Right lung (tissue), 5 donors: ENCODE measurements around the gene CEP112. TPM values are rescaled to one million over a fixed set of nuclear protein-coding genes. Genes with fewer than 3 reads are reported as not detected.

Experiments
- DNase-seq, 2 donors: peaks; one replicate each; pipeline ENCODE4 v3.0.0-alpha.2; 2013
- polyA plus RNA-seq, 5 donors: library from polyadenylated mRNA; unstranded; fragments of 120-200 nt; gene quantifications; one replicate each; pipeline versions ENCODE4 v1.2.1 to v1.2.3, GENCODE V29; 2013; ENCODE audit warnings: inconsistent platforms in 1 of 5, low replicate concordance in 1 of 5; ENCODE audit not compliant: insufficient read length in 5 of 5, insufficient read depth in 1 of 5

CEP112 gene
- polyA plus RNA-seq, 5 donors, result 12.6 to 24.4 (median 20.8) TPM

DNA sequence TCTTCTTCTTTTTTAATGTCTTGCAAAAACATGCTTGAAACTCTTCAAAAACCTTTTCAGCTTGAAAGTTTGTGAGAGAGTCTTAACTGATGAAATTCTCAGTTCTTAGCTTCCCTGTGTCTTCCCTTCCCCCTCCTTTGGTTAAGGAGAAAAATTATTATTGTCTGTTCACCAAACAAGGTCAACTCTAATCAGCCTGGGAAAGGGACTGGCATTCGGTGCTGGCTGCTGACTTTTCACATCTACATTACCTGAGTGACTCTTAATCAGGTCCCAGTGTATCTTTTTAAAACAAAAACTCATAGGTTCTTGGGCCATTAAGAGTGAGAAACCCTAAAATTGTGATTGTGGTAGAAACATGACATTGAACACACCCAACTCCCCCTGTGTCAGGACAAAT is 591.4 kb downstream of the CEP112 start:
- DNase-seq, result no peak

DNA sequence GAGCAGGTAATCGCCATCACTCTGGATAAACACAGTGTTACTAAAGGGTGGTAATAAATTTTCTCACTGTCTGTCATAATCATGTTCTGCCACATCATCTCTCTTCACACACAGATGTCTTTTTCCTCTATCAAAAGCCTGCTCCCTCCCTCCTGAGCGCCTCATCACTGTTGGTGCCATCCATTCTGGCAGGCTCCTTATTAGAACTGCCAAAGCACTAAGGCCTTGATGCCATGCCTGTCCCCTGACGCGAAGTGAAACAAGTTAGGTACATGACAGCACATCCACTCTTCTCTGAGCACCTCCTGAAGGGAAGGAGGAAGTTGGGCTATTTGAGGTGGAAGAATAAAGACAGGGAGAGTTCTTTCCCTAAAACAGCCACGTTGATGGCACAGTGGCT is 592.3 kb downstream of the CEP112 start:
- no peak for DNase-seq

DNA sequence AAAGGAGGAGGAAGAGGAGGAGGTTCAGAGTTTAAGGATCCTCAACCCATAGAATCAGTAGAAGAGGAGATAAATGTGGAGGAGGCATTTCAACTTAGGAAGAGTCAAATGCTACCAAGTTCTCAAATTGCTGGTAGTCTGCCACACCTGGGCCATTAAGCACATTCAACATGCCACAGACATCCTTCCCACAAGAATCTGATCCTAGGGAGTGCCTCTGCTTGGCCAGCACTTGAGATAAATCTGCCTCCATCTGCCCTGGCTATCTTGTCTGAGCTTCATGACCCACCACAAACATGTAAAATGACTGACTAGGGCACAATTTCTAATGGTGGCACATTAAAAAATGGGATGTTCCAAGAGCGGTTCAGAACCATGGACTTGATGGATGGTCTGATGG is 593.2 kb downstream of the CEP112 start:
- DNase-seq, result no peak

GRCh38 chr17:65595071-65595656 is 596.8 kb downstream of the CEP112 start:
- no peak for DNase-seq

DNA sequence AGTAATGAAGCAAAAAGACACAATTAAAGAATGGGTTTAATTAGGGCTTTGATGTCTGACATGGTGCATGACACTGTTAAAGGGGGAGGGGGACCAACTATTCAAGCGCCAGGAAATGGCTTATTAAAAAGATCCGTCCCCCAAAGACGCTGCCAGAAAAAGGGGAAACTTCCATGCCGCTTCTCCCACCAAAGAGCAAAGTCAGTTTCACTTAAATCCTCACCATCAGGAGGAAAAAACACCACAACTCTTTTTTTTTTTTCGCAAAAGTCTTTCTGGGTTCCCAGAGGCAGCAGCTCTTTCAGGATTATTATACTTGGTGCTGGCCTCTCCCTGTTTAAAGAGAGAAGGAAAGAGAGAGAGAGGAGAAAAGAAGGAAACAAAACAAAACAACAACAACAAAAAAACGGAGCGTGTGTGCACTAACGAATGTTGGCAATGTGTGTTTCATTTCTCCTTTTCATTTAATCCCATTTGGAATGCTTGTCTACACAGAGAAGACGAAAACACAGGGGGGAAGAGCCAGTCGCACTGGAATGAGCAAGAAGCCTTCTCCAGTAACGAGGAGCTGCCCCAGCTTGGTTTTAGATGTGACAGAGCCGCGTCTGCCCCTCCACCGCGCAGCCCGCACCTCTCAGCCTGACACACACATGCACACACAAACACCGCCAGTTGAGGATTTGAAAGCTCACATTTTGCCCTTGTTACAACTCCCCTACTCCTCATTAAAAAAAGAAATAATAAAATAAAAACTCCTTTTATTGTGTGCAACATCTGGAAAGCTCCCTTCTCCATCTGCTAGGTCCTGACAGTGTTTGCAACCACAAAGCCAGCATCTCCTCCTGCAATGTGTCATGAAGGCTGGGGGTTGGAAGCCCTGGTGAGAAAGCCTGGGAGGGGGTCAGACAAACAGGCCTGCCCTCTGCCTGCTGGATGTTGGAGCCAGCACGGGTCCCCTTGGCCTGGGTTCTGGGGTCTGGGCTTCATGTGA is 597.8 kb downstream of the CEP112 start:
- peak; percentile 37 to 47 for DNase-seq

DNA sequence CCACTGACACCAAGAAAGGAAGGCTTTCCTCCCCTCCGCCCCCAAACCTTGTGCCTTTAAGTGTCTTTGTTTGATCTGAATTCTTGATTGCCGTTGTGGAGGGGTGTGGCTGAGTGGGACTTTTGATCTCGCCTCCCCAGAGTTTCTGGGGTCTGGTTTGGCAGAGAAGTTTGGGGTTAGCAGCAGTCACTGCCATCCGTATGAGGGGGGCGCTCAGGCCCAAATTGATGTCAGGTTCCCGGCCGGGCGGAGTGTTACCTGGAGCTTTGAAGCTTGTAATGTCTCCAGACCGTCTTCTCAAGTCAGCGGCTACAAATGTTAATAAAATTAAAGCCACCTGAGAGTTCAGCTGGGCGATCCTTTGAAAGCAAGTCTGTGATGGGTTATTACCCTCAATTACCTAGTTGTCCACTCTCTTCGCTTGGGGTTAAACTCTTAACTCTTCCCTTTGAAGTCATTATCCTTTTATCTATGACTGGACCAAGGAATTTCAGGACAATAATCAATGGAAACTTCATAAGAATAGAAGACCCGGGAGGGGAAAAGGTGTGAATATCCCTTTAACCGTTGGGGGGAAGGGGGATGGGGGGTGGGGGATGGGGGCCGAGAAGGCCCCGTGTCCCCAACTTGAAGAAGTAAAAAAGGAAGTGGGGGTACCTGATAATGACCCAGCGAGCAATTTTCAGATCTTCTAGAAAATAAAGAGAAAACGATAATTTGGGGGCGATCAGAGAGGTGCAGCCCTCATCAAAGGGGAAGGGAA is 598.7 kb downstream of the CEP112 start:
- DNase-seq, result no peak

- no peak for DNase-seq
Observed at GRCh38 chr17:65592125-65592965, 599.6 kb downstream of the CEP112 start.

GRCh38 chr17:65589321-65589720 is 602.6 kb downstream of the CEP112 start:
- no peak for DNase-seq

GRCh38 chr17:65588181-65588808 is 603.6 kb downstream of the CEP112 start:
- no peak for DNase-seq

GRCh38 chr17:65587534-65588180 is 604.3 kb downstream of the CEP112 start:
- no peak for DNase-seq

GRCh38 chr17:65586899-65587298 is 605.0 kb downstream of the CEP112 start:
- DNase-seq, result no peak

Other genes with a start within 250 kb of the CEP112 start
- 10 to 100 TPM in 1 of 5 donors, 1 to 10 TPM in 4; 1.6 to 24.1 (median 2.6) TPM for gene APOH, start 37.3 kb upstream of the CEP112 start, polyA plus RNA-seq
- 10 to 100 TPM; 11.7 to 18.1 (median 17.2) TPM for gene PRKCA, start 110.5 kb upstream of the CEP112 start, polyA plus RNA-seq